GM23338 (cell line): ENCODE data around the gene TMEM190. TPM values are rescaled to one million over a fixed set of nuclear protein-coding genes. Genes with fewer than 3 reads are reported as not detected.

ENCODE experiments used
- ATAC-seq: fragments of 200-7000 bp; cut with Tn5 transposase; 3 replicates; pipeline ENCODE4 v1.9.1; 2020
- DNase-seq: peaks from one replicate; pipeline ENCODE4 v3.0.0-alpha.2; 2015; ENCODE audit warnings: low spot score
- H2AFZ ChIP-seq: fragments of 200-600 bp; sonication (generic); 2 replicates; pipeline ENCODE4 v1.8.0; 2016; ENCODE audit warnings: antibody characterized with exemption, mild to moderate bottlenecking, moderate library complexity
- H3F3A ChIP-seq: fragments of 200-600 bp; sonication (generic); replicated peaks from 2 replicates; pipeline ENCODE4 v1.8.0; 2017; ENCODE audit warnings: antibody characterized with exemption, mixed run types, low read depth
- H3K27ac ChIP-seq: fragments of 200-600 bp; sonication (generic); 2 replicates; pipeline ENCODE4 v1.6.1; 2016; ENCODE audit warnings: low read depth
- H3K27me3 ChIP-seq: fragments of 200-600 bp; sonication (generic); 2 replicates; pipeline ENCODE4 v1.8.0; 2016; ENCODE audit warnings: mild to moderate bottlenecking, mixed run types, moderate library complexity; ENCODE audit not compliant: insufficient read depth
- H3K36me3 ChIP-seq: fragments of 200-600 bp; sonication (generic); 2 replicates; pipeline ENCODE4 v1.8.0; 2016; ENCODE audit warnings: mild to moderate bottlenecking; ENCODE audit not compliant: insufficient read depth
- H3K4me1 ChIP-seq: fragments of 200-600 bp; sonication (generic); 2 replicates; pipeline ENCODE4 v1.8.0; 2016; ENCODE audit warnings: mild to moderate bottlenecking, moderate library complexity; ENCODE audit not compliant: insufficient read depth
- H3K4me2 ChIP-seq: fragments of 200-600 bp; sonication (generic); 2 replicates; pipeline ENCODE4 v1.7.1; 2017; ENCODE audit warnings: mixed run types
- H3K4me3 ChIP-seq: fragments of 200-600 bp; sonication (generic); 2 replicates; pipeline ENCODE4 v1.6.1; 2016; ENCODE audit warnings: mixed run types
- H3K79me2 ChIP-seq: fragments of 200-600 bp; sonication (generic); replicated peaks from 2 replicates; pipeline ENCODE4 v1.8.0; 2017; ENCODE audit warnings: mild to moderate bottlenecking; ENCODE audit not compliant: insufficient read depth
- H3K9me2 ChIP-seq: fragments of 200-600 bp; sonication (generic); 2 replicates; pipeline ENCODE4 v1.8.0; 2017; ENCODE audit not compliant: insufficient read depth
- H4K20me1 ChIP-seq: fragments of 200-600 bp; sonication (generic); replicated peaks from 2 replicates; pipeline ENCODE4 v1.8.0; 2017; ENCODE audit warnings: mild to moderate bottlenecking; ENCODE audit not compliant: insufficient read depth
- H3K27ac Mint-ChIP-seq: 2 replicates; pipeline ENCODE4 v1.8.0; 2020; ENCODE audit warnings: inconsistent platforms, mild to moderate bottlenecking, moderate library complexity, mixed read lengths
- H3K27me3 Mint-ChIP-seq: 3 replicates; pipeline ENCODE4 v1.8.0; 2022; ENCODE audit warnings: low read depth, mild to moderate bottlenecking, moderate library complexity, mixed read lengths, inconsistent platforms; ENCODE audit not compliant: insufficient read depth, poor library complexity
- H3K36me3 Mint-ChIP-seq: 3 replicates; pipeline ENCODE4 v1.8.0; 2021; ENCODE audit warnings: low read depth, mild to moderate bottlenecking, inconsistent platforms, moderate library complexity, mixed read lengths
- H3K4me1 Mint-ChIP-seq: 3 replicates; pipeline ENCODE4 v1.8.0; 2020; ENCODE audit warnings: mild to moderate bottlenecking, inconsistent platforms, mixed read lengths
- H3K4me3 Mint-ChIP-seq: 3 replicates; pipeline ENCODE4 v1.8.0; 2021; ENCODE audit warnings: moderate library complexity, mild to moderate bottlenecking, inconsistent platforms, mixed read lengths
- H3K9me3 Mint-ChIP-seq: 3 replicates; pipeline ENCODE4 v1.8.0; 2020; ENCODE audit warnings: moderate library complexity, mild to moderate bottlenecking, inconsistent platforms, mixed read lengths
- EZH2phosphoT487 ChIP-seq: fragments of 200-600 bp; sonication (generic); IDR thresholded peaks from one replicate; pipeline ENCODE4 v1.8.1; 2018; ENCODE audit warnings: antibody characterized with exemption; ENCODE audit not compliant: unreplicated experiment
- POLR2AphosphoS5 ChIP-seq: IDR thresholded peaks from 2 replicates; pipeline ENCODE4 v1.6.1; 2016; ENCODE audit warnings: antibody characterized with exemption, low read depth
- ZNF331 ChIP-seq: fragments of 250-450 bp; sonication (Bioruptor Pico); IDR thresholded peaks from 2 replicates; pipeline ENCODE4 v1.5.0; 2020; ENCODE audit warnings: low read depth, mild to moderate bottlenecking, moderate library complexity
- ZNF462 ChIP-seq: fragments of 250-450 bp; sonication (Bioruptor Pico); IDR thresholded peaks from 2 replicates; pipeline ENCODE4 v1.5.0; 2020; ENCODE audit warnings: mild to moderate bottlenecking, moderate library complexity
- polyA plus RNA-seq: library from polyadenylated mRNA; unstranded; fragments of >200 nt; fragmentation: Nextera tagmentation; extraction: Ambion mirVana; gene quantifications from 2 replicates; pipeline ENCODE4 v1.2.1, GENCODE V29; 2016
- total RNA-seq: library from RNA; depleted of rRNA; stranded (reverse); fragments of >200 nt; shearing (Covaris generic); gene quantifications from 2 replicates; pipeline ENCODE4 v1.2.3, GENCODE V29; 2014
- TF ChIP-seq, protein P1 (sequence below), 2 experiments: fragments of 200-600 bp in 1 of 2; sonication (generic) in 1 of 2; conservative IDR thresholded peaks; 2 replicates each; pipeline versions ENCODE4 v1.5.1 to v1.6.1; 2016 to 2017; ENCODE audit warnings: antibody characterized with exemption in 2 of 2, low read depth in 2 of 2, mild to moderate bottlenecking in 2 of 2, moderate library complexity in 1 of 2

Gene TMEM190
- total and polyA plus RNA-seq, 2 experiments from 2014 or later: 4.8 TPM; not detected in 1

GRCh38 chr19:55355213-55355821, 21.3 kb upstream of the TMEM190 start (continued):
- TF ChIP-seq ZNF462 (CRISPR knock-in tag): no peak
- no peak for TF ChIP-seq ZNF331 (CRISPR knock-in tag)

DNA sequence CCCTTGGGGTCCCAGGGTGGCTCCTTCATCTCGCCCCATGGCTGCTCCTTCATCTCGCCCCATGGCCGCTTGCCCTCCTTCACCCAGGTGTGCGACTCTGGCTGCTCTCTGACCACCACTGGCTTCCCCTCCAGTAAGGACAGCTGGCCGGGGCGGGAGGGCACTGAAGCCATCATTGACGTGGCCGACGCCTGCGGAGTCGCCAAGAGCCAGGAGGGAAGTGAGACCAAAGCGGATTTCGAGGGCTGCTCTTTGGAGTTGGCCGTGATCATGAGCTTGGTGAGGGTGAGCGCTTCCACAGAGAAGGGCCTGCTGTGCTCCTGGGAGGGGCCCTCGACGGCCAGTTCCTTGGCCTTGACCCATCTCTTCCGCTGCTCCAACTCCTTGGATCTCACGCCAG, 18.1 kb upstream of the TMEM190 start:
- TF ChIP-seq EZH2phosphoT487 (no peak), POLR2AphosphoS5 (no peak)
- TF ChIP-seq, protein P1, sequence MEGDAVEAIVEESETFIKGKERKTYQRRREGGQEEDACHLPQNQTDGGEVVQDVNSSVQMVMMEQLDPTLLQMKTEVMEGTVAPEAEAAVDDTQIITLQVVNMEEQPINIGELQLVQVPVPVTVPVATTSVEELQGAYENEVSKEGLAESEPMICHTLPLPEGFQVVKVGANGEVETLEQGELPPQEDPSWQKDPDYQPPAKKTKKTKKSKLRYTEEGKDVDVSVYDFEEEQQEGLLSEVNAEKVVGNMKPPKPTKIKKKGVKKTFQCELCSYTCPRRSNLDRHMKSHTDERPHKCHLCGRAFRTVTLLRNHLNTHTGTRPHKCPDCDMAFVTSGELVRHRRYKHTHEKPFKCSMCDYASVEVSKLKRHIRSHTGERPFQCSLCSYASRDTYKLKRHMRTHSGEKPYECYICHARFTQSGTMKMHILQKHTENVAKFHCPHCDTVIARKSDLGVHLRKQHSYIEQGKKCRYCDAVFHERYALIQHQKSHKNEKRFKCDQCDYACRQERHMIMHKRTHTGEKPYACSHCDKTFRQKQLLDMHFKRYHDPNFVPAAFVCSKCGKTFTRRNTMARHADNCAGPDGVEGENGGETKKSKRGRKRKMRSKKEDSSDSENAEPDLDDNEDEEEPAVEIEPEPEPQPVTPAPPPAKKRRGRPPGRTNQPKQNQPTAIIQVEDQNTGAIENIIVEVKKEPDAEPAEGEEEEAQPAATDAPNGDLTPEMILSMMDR (conservative IDR thresholded peaks at IDR 0.05; ENCODE audit: low read depth in 2 of 2): no peak
- H3K9me2 ChIP-seq: no peaks in the 10 kb centered on the region
- H3K4me3 ChIP-seq: no peak overlapping the region
- peaks cover 4% of the 10 kb centered on the region; the same call in 1 of the 2 replicates for H3K4me1 ChIP-seq
- H2AFZ ChIP-seq: no peak overlapping the region
- H3K27ac Mint-ChIP-seq: no peak overlapping the region
- no peak overlapping the region for H3K27ac ChIP-seq
- H3K9me3 Mint-ChIP-seq: no peaks in the 10 kb centered on the region
- H3F3A ChIP-seq: peaks cover 9% of the 10 kb centered on the region
- DNase-seq (no peak), ATAC-seq (no peak)
- no peaks in the 10 kb centered on the region for H3K36me3 ChIP-seq
- no peak overlapping the region for H3K4me2 ChIP-seq
- H3K4me3 Mint-ChIP-seq: no peak overlapping the region
- H3K27me3 Mint-ChIP-seq: peaks cover 41% of the 10 kb centered on the region
- no peaks in the 10 kb centered on the region for H3K36me3 Mint-ChIP-seq
- no peaks in the 10 kb centered on the region for H4K20me1 ChIP-seq
- H3K27me3 ChIP-seq: peaks cover 36% of the 10 kb centered on the region
- no peaks in the 10 kb centered on the region for H3K79me2 ChIP-seq
- peaks cover 7% of the 10 kb centered on the region; the same call in 2 of the 3 replicates for H3K4me1 Mint-ChIP-seq
